NT2/D1 (cell line): ENCODE data around the gene ARL13A.

Source experiments
- YY1 ChIP-seq: IDR thresholded peaks from 2 replicates; pipeline ENCODE4 v1.6.1; 2011; ENCODE audit not compliant: insufficient read length, insufficient read depth
- ZNF274 ChIP-seq: IDR thresholded peaks from 2 replicates; pipeline ENCODE4 v1.6.1; 2011; ENCODE audit warnings: mild to moderate bottlenecking, low read depth, low read length

GRCh38 chrX:101037231-101037630, 67.7 kb downstream of the ARL13A start:
- TF ChIP-seq ZNF274 (no peak), YY1 (no peak)
